CD4-positive, alpha-beta T cell treated with Interleukin-17A for 4 hours (primary cell): Measurements from ENCODE around the gene FN1.

Experiments used
- DNase-seq: peaks from one replicate; pipeline ENCODE4 v3.0.0-alpha.2; 2020; ENCODE audit warnings: mixed read lengths

The FN1 gene

GRCh38 chr2:215324811-215325210, 111.1 kb downstream of the FN1 start:
- DNase-seq: no peak

GRCh38 chr2:215320679-215321078, 115.2 kb downstream of the FN1 start:
- no peak for DNase-seq

DNA sequence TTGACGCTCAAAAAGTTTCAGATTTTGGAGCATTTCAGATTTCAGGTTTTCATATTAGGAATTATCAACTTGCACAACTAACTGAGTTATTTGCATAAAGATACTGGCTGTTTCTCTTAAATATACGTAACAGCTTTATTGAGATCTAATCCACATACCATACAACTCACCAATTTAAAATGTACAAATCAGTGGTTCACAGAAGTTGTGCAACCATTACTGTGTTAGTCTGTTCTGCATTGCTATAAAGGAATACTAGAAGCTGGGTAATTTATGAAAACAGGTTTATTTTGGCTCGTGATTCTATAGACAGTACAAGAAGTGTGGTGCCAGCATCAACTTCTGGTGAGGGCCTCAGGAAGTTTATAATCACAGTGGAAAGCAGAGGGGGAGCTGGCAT, 115.8 kb downstream of the FN1 start:
- no peak for DNase-seq

GRCh38 chr2:215319500-215319899, 116.4 kb downstream of the FN1 start:
- DNase-seq: no peak

DNA sequence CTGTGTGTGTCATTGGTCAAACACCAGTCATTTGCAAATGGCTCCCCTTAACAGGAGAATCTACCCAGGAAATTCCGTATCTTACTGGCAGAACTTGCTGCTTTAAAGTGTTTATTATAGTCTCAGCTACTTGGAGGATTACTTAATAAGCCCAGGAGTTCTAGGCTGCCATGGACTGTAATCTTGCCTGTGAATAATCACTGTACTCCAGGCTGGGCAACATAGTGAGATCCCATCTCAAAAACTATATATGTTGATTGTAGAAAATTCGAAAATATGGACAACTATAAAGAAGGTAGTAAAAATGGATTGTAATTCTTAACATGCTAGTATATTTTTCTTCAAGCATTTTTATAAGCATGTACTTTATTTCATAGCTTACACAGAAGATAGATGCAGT, 119.5 kb downstream of the FN1 start:
- no peak for DNase-seq

- DNase-seq: no peak
Measured at GRCh38 chr2:215315301-215315700, 120.6 kb downstream of the FN1 start.

DNA sequence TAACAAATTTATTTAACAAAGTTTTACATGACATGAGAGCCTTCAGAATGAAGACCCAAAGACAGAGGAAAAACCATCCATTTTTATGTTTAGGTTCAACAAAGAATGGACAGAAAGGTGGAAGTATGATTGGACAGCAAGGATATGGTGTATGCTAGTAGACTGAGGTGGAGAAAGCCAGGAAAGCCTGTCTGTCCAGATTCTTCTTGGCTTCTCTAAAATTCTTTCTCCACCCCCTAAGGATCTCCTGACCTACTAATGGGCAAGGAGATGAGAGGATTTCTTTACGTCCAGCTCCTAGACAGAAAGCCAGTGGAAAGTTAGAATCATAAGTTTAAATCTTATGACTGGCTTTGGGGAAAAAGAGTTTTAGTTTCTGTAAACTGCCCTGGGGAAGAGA, 121.0 kb downstream of the FN1 start:
- no peak for DNase-seq

DNA sequence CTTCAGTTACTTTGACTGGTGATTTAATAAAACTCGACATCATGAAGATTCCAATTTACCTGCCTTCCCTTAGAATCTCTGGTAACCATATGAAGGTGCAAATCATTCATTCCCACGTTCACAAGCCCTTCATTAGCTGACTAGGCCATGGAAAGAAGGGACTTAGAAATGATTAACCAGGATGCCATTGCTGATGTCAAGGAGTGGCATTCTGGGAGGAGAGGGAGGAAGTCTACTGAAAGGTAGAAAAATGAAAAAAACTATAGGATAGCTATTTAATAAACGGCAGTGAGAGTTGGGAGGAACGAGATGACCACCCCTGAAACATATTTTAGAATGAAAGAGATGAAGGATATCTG, 122.6 kb downstream of the FN1 start:
- no peak for DNase-seq

DNA sequence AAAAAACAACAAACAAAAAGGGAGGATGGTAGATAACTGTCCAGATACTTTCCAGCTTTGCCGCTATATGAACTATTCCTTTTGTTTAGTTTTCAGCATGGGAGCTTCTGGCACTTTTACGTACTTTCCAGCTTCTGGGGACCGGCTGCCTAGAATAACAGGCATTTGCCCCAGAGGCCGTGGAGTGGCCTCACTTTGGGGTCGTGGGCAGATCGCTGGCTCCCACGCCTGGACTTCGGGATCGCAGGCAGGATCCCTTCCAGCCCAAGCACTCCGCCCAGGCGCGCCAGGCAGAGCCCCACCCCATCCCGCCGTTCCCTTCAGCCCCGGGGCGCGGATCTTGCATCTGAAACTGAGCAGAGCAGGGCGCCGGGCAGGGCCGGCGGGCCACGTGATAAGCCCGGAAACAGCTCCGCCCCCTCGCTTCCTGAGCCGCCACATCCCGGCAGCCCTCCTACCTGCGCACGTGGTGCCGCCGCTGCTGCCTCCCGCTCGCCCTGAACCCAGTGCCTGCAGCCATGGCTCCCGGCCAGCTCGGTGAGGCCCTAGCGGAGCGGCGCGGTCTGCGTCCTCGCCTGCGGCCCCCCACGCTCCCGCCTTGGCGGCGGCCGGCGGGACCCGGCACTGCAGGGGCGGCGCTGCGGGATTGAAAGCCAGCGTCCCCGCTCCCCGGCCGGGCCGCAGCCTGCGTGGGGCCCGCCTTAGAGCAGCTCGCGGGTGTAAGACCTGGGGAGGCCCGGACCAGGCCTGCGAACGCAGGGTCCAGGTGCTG, 124.1 kb downstream of the FN1 start, which contains the start of gene ATIC:
ATIC (plus strand) TSS at position 435 of the 772 bp plus-strand sequence; CDS start at position 519, 84 bp downstream.
- peak; percentile 93 for DNase-seq

- peak; percentile 38 for DNase-seq
Measured at GRCh38 chr2:215311259-215311624, 124.6 kb downstream of the FN1 start.
